ENCODE data around the gene BLTP1.
A peak's percentile ranks its signal among the peaks of the same experiment; 100 is the strongest.

Gene BLTP1

DNA sequence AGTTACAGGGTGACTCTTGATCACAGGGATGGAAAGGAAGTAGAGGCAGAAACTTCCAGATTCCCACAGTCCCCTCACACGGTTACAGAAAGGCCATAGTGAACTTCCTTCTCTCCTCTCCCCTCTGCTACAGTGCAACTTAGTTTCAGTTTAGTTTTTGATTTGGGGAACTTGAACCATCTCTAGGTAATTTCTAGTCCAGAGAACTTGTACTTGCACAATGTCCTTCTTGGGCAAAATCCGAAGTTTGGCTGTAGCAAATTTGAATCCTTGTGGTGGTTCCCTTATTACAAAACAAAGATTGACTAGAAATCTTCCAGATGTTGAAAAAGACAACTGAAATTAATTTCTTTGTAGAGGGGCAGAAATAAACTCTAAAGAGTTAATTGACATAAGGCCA is 1.2 kb upstream of the BLTP1 start:
- Mint-ChIP-seq H3K27ac (peak overlapping the region; percentile 95), H3K9me3 (no peaks in the 10 kb centered on the region), H3K36me3 (peaks cover 19% of the 10 kb centered on the region), H3K4me1 (peaks cover 54% of the 10 kb centered on the region), H3K4me3 (peak overlapping the region; percentile 86)
- no peak for ATAC-seq
- DNase-seq (ENCODE audit: low spot score in 2 of 2), result no peak

- DNase-seq (ENCODE audit: low spot score in 2 of 2) (no peak), ATAC-seq (peak; percentile 61)
- Mint-ChIP-seq H3K4me1 (peaks cover 72% of the 10 kb centered on the region), H3K27ac (peak overlapping the region; percentile 95), H3K36me3 (peaks cover 20% of the 10 kb centered on the region), H3K9me3 (no peaks in the 10 kb centered on the region), H3K4me3 (peak overlapping the region; percentile 86)
These were observed 638 bp downstream of the BLTP1 start for GRCh38 chr4:122152711-122153226.

DNA sequence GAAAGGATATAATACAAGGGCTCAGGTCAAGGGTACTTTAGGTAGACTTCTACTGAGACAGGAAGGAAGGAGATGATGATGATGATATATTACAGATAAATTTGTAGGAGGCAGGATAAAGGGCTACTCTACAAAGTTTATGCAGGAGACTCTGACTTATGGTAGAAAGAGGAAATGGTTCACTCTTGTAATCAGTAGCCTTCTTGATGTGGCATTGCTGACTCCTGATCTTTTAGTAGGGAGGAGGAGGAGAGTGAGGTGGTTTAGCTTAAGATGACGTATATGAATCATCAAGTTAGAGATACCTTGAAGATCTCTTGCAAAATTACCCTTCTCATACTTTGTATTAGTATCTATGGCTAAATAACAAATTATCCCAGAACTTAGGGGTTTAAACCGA is 4.7 kb downstream of the BLTP1 start:
- H3K27ac Mint-ChIP-seq, result no peak overlapping the region

DNA sequence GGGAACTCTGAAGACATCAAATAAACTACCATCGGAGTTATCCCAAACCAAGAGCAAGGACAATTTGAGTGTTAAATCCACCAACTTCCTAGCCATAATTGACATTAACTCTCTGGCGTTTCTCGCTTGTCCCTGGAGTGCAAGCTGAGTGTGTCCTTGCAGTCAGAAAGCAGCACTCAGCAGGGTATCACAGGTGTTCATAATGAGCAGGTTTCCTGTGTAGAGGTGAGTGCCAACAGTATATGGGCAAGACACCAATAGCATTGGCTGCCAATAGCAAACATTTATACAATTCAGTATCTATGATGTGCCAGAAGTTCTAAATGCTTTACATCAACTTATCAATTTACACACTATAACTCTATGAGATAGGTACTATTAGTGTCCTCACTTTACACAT is 11.2 kb downstream of the BLTP1 start:
- no peak for ATAC-seq

More for the DNA sequence above, 4.7 kb downstream of the BLTP1 start:
- ATAC-seq (peak; percentile 60), DNase-seq (ENCODE audit: low spot score in 2 of 2) (no peak)
- H3K9me3 Mint-ChIP-seq, result no peaks in the 10 kb centered on the region
- peaks cover 62% of the 10 kb centered on the region for H3K4me1 Mint-ChIP-seq
- H3K36me3 Mint-ChIP-seq, result peaks cover 29% of the 10 kb centered on the region
- no peak overlapping the region for H3K4me3 Mint-ChIP-seq

GRCh38 chr4:122163767-122164166 is 11.6 kb downstream of the BLTP1 start:
- ATAC-seq, result no peak
- Mint-ChIP-seq H3K27ac (no peak overlapping the region), H3K4me1 (peaks cover 41% of the 10 kb centered on the region), H3K9me3 (no peaks in the 10 kb centered on the region), H3K4me3 (no peak overlapping the region), H3K36me3 (peaks cover 11% of the 10 kb centered on the region)
- no peak for DNase-seq (ENCODE audit: low spot score in 2 of 2)

More for the DNA sequence above, 11.2 kb downstream of the BLTP1 start:
- H3K27ac Mint-ChIP-seq, result peak overlapping the region; percentile 17
- no peak overlapping the region for H3K4me3 Mint-ChIP-seq
- peaks cover 41% of the 10 kb centered on the region for H3K4me1 Mint-ChIP-seq
- DNase-seq (ENCODE audit: low spot score in 2 of 2), result no peak
- peaks cover 11% of the 10 kb centered on the region for H3K36me3 Mint-ChIP-seq
- no peaks in the 10 kb centered on the region for H3K9me3 Mint-ChIP-seq

DNA sequence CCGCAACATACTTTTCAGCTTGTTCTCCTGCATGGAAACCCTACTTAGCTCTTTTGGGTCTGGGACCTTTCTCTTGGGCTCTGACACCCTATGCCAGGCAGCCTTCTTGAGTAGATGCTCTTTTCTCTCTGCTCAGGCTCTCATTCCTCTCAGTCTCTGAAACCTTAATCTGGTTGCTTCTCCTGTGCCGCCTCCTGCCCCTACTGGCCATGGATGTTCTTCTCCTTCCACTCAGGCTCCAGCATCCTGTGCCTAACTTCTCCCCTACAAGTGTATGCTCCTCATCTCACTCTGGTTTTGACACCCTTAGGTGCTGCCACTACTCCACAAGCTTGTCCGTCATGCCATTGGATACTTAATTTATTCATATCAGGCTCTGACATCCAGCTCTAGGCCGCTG is 15.2 kb downstream of the BLTP1 start:
- Mint-ChIP-seq H3K36me3 (no peaks in the 10 kb centered on the region), H3K9me3 (no peaks in the 10 kb centered on the region), H3K27ac (no peak overlapping the region), H3K4me3 (no peak overlapping the region), H3K4me1 (peaks cover 36% of the 10 kb centered on the region)
- ATAC-seq (no peak), DNase-seq (ENCODE audit: low spot score in 2 of 2) (no peak)

DNA sequence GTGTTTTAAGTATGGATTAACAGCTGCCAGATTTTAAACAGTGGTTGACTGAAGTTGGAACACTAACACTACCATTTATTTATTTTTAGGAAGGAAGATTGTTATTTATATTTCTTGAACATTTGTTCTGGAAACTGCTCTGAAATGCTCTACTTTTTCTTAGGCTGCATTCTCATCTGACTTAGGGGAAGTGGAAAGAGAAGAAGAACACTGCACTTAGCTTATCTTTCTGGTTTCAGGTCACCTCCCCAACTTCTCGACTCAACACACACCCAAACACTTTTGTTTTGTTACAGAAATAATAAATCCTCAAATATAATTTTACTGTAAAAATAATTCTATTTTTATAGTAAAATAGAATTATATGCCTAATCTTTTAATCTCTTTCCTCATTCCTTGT is 18.6 kb downstream of the BLTP1 start:
- no peak for DNase-seq (ENCODE audit: low spot score in 2 of 2)
- no peak for ATAC-seq
- Mint-ChIP-seq H3K27ac (no peak overlapping the region), H3K36me3 (peaks cover 25% of the 10 kb centered on the region), H3K4me1 (peaks cover 24% of the 10 kb centered on the region), H3K9me3 (no peaks in the 10 kb centered on the region), H3K4me3 (no peak overlapping the region)

DNA sequence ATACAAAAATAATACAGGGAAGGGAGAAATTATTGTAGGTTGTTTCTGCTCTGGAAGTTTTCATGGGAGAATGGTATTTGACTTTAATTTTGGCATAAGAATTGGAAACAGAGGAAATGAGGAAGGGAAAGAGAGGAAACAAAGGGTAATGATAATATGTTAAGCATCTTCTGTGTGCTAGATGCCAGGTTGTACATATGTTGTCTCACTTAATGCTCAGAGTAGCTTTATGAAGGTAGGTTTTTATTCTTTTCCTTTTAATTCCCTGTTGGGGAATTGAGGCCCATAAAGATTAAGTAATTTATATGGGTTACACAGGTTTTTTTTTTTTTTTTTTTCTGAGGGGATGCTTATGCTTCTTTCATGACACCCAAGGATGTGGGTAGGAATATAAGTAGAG is 19.2 kb downstream of the BLTP1 start:
- Mint-ChIP-seq H3K27ac (no peak overlapping the region), H3K9me3 (no peaks in the 10 kb centered on the region), H3K4me3 (no peak overlapping the region), H3K36me3 (peaks cover 31% of the 10 kb centered on the region), H3K4me1 (peaks cover 24% of the 10 kb centered on the region)
- no peak for ATAC-seq
- DNase-seq (ENCODE audit: low spot score in 2 of 2), result no peak

DNA sequence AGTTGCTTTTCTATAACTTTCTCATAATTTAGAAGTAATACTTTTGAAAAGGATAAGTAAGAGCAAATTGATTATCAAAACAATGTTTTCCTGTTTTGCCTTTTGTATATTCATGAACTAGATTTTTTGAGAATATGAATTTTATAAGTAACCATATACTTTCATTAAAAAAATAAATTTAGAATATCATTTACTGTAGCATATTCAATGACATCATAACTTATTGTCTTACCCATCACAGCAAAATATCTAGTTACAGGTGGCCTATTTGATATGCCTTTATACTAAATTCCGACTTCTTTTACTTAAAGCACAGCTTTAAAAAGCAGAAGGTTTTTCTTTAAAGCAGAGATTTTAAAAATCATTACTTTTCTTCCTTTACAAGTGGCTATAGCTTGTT is 20.1 kb downstream of the BLTP1 start:
- no peak overlapping the region for H3K4me3 Mint-ChIP-seq
- no peak overlapping the region for H3K27ac Mint-ChIP-seq
- H3K36me3 Mint-ChIP-seq, result peaks cover 40% of the 10 kb centered on the region
- H3K9me3 Mint-ChIP-seq, result no peaks in the 10 kb centered on the region
- ATAC-seq (no peak), DNase-seq (ENCODE audit: low spot score in 2 of 2) (no peak)
- peaks cover 18% of the 10 kb centered on the region for H3K4me1 Mint-ChIP-seq

DNA sequence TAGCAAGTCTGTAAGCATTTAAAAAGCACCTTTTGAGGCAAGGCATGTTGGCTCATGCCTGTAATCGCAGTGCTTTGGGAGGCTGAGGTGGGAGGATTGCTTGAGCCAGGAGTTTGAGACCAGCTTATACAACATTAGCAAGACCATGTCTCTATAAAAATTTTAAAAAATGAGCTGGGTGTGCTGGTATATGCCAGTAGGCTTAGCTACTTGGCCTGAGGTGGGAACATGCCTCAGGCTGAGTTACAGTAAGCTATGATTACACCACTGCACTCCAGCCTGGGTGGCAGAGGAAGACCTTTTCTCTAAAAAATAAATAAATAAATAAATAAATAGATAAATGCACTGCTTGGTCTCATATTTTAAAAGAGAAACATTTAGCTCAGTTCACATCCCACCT is 26.8 kb downstream of the BLTP1 start:
- DNase-seq (ENCODE audit: low spot score in 2 of 2) (no peak), ATAC-seq (no peak)
- peaks cover 69% of the 10 kb centered on the region for H3K36me3 Mint-ChIP-seq
- H3K4me3 Mint-ChIP-seq, result no peak overlapping the region
- no peaks in the 10 kb centered on the region for H3K9me3 Mint-ChIP-seq
- H3K4me1 Mint-ChIP-seq, result no peaks in the 10 kb centered on the region
- no peak overlapping the region for H3K27ac Mint-ChIP-seq

DNA sequence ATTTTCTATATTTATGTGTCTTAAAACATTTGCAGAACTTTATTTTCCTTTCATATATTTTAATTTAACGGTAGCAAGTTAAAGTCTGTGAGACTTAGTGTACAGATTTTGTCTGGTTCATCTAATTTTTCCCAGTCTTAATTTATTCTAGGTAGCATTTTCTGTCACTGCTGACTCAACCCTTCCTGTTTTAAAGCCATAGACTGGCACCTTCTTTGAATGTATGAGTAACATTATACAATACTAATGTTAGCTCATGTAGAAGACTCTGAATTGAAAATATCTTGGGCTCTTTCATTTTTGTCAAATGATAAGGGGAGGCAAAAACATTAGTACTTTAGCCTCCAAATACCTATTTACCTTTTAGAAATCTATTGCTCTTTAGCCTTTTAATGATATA is 43.6 kb downstream of the BLTP1 start:
- no peak for DNase-seq (ENCODE audit: low spot score in 2 of 2)
- Mint-ChIP-seq H3K4me1 (no peaks in the 10 kb centered on the region), H3K36me3 (peaks cover 68% of the 10 kb centered on the region), H3K27ac (no peak overlapping the region), H3K4me3 (no peak overlapping the region), H3K9me3 (no peaks in the 10 kb centered on the region)
- peak; percentile 91 for ATAC-seq

Data from stimulated activated effector memory CD8-positive, alpha-beta T cell treated with anti-CD3 and anti-CD28 coated beads, Interleukin-12 subunit alpha, Interleukin-12 subunit beta, amount 100 ng/mL, for 72 hours (primary cell).